Large intestine (tissue), 3 donors: ENCODE data around the gene TSPAN14. TPM values are rescaled to one million over a fixed set of nuclear protein-coding genes. Genes with fewer than 3 reads are reported as not detected.

Source experiments
- DNase-seq, 2 donors: peaks; one replicate each; pipeline versions ENCODE4 v3.0.0 to v3.0.0-alpha.2; 2013
- H3K27ac ChIP-seq: one replicate; pipeline ENCODE4 v1.5.1; 2013; ENCODE audit warnings: low read length
- H3K27me3 ChIP-seq: 2 replicates; pipeline ENCODE4 v1.6.1; 2013; ENCODE audit warnings: low read length; ENCODE audit not compliant: control insufficient read depth, insufficient read depth
- H3K36me3 ChIP-seq: 2 replicates; pipeline ENCODE4 v1.6.1; 2013; ENCODE audit warnings: low read length; ENCODE audit not compliant: control insufficient read depth, insufficient read depth
- H3K4me1 ChIP-seq: one replicate; pipeline ENCODE4 v1.6.1; 2013; ENCODE audit warnings: low read length; ENCODE audit not compliant: control insufficient read depth, insufficient read depth
- H3K4me3 ChIP-seq: one replicate; pipeline ENCODE4 v1.5.1; 2013; ENCODE audit warnings: low read length
- H3K9me3 ChIP-seq: one replicate; pipeline ENCODE4 v1.6.1; 2013; ENCODE audit warnings: mild to moderate bottlenecking, low read depth, low read length, moderate library complexity; ENCODE audit not compliant: control insufficient read depth
- WGBS: methylation state at CpG from one replicate; pipeline ENCODE4 v1.1.5; 2013; ENCODE audit warnings: low lambda C conversion rate; ENCODE audit not compliant: insufficient coverage; 5-methylcytosine and 5-hydroxymethylcytosine counted together
- polyA plus RNA-seq: library from polyadenylated mRNA; unstranded; fragments of 120-200 nt; gene quantifications from one replicate; pipeline ENCODE4 v1.2.1, GENCODE V29; 2013

The TSPAN14 gene
- polyA plus RNA-seq, 1 donor: 64.7 TPM

DNA sequence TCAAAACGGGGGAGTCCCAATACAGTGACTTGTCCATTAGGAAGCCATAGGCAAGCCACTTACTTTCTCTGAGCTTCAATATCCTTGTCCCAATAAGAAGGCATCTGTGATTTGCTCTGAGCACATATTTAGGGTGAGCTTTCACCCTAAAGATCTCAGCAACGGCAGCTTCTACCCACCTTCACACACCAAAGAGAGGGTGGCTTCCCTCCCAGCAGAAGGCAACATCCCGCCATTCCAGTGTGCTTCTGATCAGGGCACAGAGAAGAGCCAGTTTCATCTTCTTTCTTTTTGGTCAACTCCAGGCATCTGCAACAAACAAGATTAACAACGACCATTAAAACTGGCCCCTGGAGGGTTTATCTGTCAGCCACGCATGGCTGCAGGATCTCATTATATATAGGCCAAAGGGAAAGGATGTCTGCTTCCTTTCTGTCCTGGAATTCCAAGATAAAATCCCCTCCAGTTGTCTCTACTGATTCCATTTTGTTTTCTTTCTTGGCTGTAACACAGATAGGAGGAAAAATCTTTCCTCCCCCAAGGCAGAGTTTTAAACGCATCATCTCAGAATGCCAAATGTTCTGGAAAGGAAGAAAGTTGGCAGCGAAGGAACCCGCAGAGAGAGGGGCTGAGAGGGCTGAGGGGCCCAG lies 83.1 kb downstream of the TSPAN14 start:
- no peak overlapping the region for H3K4me3 ChIP-seq
- H3K27ac ChIP-seq: no peak overlapping the region
- WGBS: no CpG with 5 or more reads among the region's 8 CpGs
- H3K36me3 ChIP-seq: no peaks in the 10 kb centered on the region
- H3K9me3 ChIP-seq: peaks cover 13% of the 10 kb centered on the region
- peaks cover 3% of the 10 kb centered on the region for H3K27me3 ChIP-seq
- H3K4me1 ChIP-seq: peaks cover 3% of the 10 kb centered on the region
- no peak for DNase-seq

DNA sequence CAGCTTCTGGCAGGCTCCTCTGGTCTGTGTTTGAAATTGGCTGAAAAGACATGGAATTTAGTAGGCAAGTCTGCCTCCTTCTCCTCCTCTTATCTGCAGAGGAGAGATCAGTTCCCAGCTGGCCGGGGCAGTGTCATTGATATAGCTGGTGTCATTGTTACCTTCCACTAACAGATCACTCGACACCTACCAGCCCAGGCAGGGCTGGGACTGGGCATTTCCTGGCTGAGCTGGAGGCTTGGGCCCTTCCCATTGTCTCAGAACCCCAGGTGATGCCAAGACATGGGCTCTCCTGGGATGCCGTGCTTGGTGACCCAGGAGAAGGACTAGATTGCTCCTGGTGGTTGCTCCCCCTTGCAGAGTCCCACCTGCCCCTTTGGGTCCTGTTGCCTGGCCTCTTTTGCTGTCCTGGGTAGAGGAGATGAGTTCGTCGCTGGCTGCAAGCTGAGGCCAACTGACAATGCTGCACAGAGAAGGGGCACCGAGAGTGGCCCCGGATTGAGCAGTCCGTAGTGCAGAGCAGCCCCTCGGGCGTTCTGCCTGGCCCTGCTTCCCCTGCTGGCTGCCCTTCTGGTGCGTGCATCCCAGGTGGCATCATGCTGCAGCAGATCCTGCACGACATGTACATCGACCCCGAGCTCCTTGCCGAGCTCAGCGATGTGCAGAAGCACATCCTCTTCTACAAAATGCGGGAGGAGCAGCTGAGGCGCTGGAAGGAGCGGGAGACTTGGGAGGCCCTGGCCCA lies 83.8 kb downstream of the TSPAN14 start, which contains the start of gene SH2D4B:
SH2D4B (plus strand) TSS at position 167 of the 745 bp plus-strand sequence; CDS start at position 597, 430 bp downstream.
- no peak for DNase-seq
- Histone ChIP-seq H3K9me3 (peaks cover 13% of the 10 kb centered on the region), H3K36me3 (no peaks in the 10 kb centered on the region), H3K4me3 (no peak within 1 kb of the TSS), H3K27ac (no peak within 1 kb of the TSS), H3K27me3 (peaks cover 3% of the 10 kb centered on the region), H3K4me1 (peaks cover 3% of the 10 kb centered on the region)
- no CpG with 5 or more reads among the region's 19 CpGs for WGBS

DNA sequence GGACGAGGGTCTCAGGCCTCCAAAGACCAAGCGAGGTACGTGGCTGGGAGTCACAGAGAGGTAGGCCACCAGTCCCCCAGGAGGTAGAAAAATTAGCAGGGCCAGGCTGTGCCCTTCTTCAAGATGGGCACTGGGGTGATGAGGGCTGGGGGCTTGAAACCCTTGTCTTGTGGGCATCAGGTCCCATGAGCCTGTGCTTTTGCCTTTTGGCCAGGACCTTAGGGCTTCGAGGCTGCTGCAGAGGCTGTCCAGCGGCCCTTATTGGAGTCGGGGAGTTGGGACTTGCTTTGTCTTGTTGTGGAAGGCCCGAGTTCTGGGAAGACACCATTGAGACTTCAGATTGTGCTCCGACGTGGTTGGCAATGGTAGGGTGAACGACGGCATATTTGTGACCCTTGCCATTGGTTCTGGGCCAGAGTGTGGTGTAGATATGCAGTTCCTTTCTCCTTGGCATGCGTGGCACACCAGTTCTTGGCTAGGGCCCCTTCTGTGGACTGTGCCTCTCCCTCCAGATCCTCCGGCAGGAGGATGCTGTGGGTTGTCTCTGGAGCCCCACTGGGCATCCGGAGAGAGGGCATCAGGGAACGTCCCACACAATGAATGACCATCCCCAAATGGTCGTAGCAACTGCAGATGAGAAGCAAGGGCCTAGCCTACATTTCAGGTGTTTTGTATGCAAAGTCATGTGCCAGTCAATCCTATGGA lies 84.5 kb downstream of the TSPAN14 start:
- H3K4me1 ChIP-seq: peaks cover 3% of the 10 kb centered on the region
- no peak for DNase-seq
- no peak overlapping the region for H3K27ac ChIP-seq
- peaks cover 3% of the 10 kb centered on the region for H3K27me3 ChIP-seq
- peaks cover 10% of the 10 kb centered on the region for H3K9me3 ChIP-seq
- no peak overlapping the region for H3K4me3 ChIP-seq
- no peaks in the 10 kb centered on the region for H3K36me3 ChIP-seq
- WGBS: no CpG with 5 or more reads among the region's 16 CpGs

DNA sequence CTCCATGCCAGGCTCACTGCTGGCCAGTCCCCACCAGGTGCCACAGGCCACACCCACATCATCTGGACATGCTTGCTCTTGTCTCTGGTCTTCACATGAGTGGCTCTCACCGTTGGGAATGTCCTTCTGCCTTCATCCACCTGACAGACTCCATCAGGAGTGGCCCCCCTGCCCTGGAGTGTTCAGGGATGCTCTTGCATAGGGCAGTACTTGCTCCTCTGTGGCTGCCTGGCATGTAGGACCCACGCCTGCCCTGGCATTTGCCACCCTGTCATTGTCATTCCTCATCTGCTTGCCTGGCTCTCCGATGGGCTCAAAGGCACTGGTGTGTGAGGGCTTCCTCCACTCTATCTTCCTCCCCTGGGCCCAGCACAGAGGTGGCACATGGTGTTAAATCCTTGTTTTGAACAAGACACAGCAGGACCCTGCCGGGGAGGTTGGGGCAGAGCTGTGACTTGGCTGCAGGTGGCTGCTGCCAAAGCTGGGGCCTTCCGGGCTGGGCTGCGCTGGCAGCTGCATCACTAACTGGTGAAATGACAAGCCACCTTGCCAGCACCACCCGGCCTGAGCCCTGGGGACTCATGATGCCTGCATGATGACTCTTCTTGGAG lies 85.4 kb downstream of the TSPAN14 start:
- no peak overlapping the region for H3K27ac ChIP-seq
- peaks cover 3% of the 10 kb centered on the region for H3K27me3 ChIP-seq
- H3K9me3 ChIP-seq: peaks cover 10% of the 10 kb centered on the region
- H3K4me1 ChIP-seq: peaks cover 3% of the 10 kb centered on the region
- no peak overlapping the region for H3K4me3 ChIP-seq
- no CpG with 5 or more reads among the region's 7 CpGs for WGBS
- no peaks in the 10 kb centered on the region for H3K36me3 ChIP-seq
- no peak for DNase-seq

DNA sequence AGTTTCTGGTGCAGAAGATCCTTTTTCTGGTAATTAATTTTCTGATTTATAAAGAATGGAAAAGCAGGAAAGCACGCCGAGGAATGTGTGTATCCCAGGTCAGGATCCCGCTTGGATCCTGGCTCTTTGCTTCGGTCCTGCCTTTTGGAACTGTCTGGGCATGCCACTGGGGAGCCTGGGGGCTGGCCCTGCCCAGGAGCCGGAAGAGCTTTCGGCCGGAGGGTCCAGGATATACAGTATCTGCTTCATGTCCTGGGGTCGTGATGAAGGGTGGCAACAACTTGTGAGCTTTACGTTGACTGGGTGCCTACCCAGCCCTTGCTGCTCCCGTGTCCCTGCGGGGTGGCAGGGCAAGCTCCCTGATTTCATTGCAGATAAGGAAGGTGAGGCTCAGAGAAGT lies 86.0 kb downstream of the TSPAN14 start:
- no CpG with 5 or more reads among the region's 11 CpGs for WGBS
- H3K4me3 ChIP-seq: no peak overlapping the region
- no peaks in the 10 kb centered on the region for H3K36me3 ChIP-seq
- peaks cover 3% of the 10 kb centered on the region for H3K4me1 ChIP-seq
- H3K27ac ChIP-seq: no peak overlapping the region
- peaks cover 3% of the 10 kb centered on the region for H3K27me3 ChIP-seq
- DNase-seq: no peak
- peaks cover 10% of the 10 kb centered on the region for H3K9me3 ChIP-seq

DNA sequence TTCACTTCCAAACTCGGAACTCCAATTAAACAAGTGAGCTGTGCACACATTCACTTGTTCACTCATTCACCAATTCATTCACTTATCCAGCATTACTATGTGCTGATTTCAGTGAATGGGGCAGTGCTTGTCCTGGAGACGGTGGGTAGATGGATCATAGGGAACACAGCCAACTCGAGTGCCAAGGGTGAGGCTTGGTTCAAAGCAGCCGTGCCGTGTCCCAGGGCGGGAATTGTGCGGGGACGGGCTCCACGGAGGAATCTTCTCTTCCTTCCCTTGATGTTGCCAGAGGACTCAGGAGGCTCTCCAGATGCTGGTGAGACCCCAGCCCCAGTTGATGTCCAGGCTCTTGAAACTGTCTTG lies 86.5 kb downstream of the TSPAN14 start:
- Histone ChIP-seq H3K4me3 (no peak overlapping the region), H3K36me3 (no peaks in the 10 kb centered on the region), H3K27me3 (peaks cover 3% of the 10 kb centered on the region), H3K27ac (no peak overlapping the region), H3K9me3 (peaks cover 8% of the 10 kb centered on the region), H3K4me1 (peaks cover 3% of the 10 kb centered on the region)
- DNase-seq: no peak
- no CpG with 5 or more reads among the region's 9 CpGs for WGBS

DNA sequence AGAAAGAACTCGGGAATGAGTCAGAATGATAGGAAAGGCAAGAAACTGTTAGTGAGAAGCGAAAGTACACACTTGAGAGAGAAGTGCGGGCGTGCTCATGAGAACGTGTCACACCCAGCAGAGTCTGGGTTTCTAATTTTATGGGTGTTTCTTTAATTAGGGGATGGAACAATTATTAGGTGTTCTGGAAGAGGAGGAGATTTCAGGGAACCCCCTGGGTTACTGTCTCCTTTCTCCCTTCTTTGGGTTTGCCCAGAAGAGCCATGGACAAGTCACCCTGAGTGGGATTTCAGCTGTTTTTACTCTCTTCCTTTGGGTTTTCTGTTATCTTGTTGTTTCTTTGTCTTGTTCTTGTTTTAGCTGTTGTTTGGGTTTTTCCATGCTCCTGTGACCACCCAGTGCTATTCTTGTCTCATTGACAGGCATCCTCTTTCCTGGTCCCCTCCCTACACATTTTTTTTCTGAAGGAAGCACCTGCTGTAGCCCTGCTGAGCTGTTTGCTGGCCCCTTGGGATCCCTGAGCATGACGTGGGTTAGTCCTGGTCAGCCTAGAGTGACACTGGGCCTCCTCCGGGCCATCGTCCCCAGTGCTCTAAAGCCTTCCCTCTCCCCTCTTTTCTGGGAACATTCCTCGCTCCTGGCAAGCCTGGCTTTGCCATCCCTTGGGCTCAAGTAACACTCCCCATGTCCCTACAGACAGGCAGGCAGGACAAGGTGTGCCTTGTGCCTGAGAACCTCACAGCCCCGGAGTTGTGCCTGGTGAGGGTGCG lies 87.1 kb downstream of the TSPAN14 start:
- peaks cover 3% of the 10 kb centered on the region for H3K9me3 ChIP-seq
- WGBS: no CpG with 5 or more reads among the region's 11 CpGs
- H3K36me3 ChIP-seq: no peaks in the 10 kb centered on the region
- no peak overlapping the region for H3K27ac ChIP-seq
- DNase-seq: no peak
- peaks cover 2% of the 10 kb centered on the region for H3K4me1 ChIP-seq
- H3K27me3 ChIP-seq: peaks cover 3% of the 10 kb centered on the region
- H3K4me3 ChIP-seq: no peak overlapping the region

DNA sequence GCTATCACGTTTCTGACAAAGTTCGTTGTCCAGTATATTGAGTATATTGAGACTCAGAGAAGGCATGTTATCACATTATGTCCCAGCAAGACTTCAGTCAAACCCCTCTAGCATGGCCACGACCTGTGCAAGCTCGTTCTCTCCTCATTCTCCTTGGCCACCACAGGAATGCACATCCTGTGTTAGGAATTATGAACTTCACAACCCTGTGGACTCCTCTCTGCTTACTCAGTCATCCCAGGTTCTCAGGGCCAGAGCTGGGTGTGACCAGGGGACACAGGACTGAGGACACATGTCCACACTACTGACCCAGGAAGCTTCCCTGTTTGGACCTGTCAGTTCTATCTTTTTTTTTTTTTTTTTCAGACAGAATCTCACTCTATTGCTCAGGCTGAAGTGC lies 87.9 kb downstream of the TSPAN14 start:
- Histone ChIP-seq H3K4me3 (no peak overlapping the region), H3K27me3 (peaks cover 3% of the 10 kb centered on the region), H3K9me3 (no peaks in the 10 kb centered on the region), H3K27ac (no peak overlapping the region), H3K4me1 (no peaks in the 10 kb centered on the region), H3K36me3 (no peaks in the 10 kb centered on the region)
- no CpG with 5 or more reads among the region's 4 CpGs for WGBS
- no peak for DNase-seq

DNA sequence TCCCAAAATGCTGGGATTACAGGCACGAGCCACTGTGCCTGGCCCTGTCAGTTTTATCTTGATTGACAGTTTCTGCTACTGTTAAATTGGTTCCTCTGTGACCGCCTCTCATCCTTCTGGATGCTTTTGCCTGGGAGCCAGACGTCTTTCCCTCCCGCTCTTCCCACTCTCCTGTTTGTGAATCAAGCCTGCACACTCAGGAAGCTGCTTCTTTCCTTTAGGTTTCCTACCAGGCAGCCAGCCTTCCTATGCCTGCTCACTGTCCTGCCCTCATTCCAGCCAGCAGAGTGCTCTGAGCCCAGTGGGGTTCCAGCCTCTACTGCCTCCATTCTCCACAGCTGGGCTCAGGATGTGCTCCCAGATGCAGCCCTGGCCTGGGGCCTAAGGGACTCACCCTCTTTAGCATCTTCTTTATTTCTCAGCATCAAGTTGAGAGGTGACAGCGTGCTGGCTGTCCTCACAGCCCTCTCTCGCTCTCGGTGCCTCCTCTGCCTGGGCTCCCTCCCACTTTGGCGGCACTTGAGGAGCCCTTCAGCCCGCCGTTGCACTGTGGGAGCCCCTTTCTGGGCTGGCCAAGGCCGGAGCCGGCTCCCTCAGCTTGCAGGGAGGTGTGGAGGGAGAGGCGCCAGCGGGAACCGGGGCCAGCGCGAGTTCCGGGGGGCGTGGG lies 88.7 kb downstream of the TSPAN14 start:
- Histone ChIP-seq H3K27ac (no peak overlapping the region), H3K4me1 (no peaks in the 10 kb centered on the region), H3K9me3 (no peaks in the 10 kb centered on the region), H3K27me3 (peaks cover 3% of the 10 kb centered on the region), H3K4me3 (no peak overlapping the region), H3K36me3 (no peaks in the 10 kb centered on the region)
- WGBS: no CpG with 5 or more reads among the region's 19 CpGs
- no peak for DNase-seq
